Embryonic facial prominence (tissue), 1 donor: ENCODE measurements around the gene PPIA.
"Not testable (repeated sequence)": the region's sequence is repeated elsewhere in the genome, so short reads cannot be mapped to it uniquely, and the experiment has no call there.

Experiments
- DNase-seq: peaks from one replicate; pipeline ENCODE4 v3.0.0-alpha.2; 2016; ENCODE audit errors: extremely low spot score

Gene PPIA

DNA sequence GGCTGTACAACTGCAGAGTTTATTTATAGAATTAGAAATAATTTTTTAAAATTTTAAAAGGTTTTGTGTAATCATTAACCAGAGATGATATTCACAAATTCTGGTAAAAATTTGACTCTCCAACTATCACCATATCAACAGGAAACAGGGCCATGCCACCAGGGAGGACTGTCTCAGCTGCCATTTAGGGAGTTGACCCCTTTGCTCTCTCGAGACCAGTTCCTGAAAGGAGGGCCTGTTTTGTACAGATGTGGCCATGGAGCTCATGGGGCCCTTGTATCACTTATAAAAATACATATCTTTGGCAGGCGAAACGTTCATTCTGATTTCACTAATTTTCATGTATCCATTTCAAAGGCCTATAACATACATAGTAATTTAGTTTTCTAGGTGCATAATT lies 31.1 kb downstream of the PPIA start:
- no peak for DNase-seq

DNA sequence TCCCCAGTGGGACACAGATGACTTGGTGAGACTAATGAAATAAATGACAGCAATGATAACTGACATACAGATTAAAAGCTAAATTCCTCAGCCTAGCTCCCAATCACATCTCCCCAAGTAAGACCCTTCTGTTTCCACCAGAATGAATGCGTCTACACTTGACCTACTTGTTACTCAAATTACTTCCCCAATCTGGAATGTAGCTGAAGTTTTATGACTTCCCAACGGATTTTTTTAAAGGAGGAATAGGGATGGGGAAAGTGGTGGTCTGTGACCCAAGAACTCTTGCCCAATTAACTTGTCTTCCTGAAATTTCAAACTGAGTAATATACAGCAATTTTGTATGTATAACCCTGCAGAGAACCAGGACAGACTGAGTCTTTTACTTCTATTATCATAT lies 42.3 kb downstream of the PPIA start:
- no peak for DNase-seq

DNA sequence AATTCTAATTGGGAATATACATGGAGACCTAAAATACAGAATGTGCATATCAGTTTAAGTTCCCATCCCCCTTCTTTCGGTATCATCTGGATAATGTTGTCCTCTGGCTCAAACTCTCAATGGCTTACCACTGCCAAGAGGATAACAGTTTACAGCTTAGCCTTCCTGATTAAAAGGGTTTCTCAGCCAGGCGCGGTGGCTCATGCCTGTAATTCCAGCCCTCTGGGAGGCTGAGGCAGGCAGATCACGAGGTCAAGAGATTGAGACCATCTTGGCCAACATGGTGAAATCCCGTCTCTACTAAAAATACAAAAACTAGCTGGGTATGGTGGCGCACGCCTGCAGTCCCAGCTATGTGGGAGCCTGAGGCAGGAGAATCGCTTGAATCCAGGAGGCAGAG lies 46.2 kb downstream of the PPIA start:
- not testable (repeated sequence) for DNase-seq

DNA sequence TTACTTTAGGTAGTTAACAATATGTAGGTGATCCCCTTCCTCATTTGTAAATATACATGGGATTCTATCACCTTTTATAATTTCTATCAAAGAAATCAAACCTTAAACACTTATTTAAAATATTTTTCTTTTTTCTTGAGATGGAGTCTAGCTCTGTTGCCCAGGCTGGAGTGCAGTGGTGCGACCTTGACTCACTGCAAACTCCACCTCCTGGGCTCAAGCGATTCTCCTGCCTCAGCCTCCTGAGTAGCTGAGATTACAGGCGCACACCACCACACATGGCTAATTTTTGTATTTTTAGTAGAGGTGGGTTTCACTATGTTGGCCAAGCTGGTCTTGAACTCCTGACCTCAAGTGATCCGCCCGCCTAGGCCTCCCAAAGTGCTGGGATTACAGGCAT lies 47.0 kb downstream of the PPIA start:
- DNase-seq, result not testable (repeated sequence)

DNA sequence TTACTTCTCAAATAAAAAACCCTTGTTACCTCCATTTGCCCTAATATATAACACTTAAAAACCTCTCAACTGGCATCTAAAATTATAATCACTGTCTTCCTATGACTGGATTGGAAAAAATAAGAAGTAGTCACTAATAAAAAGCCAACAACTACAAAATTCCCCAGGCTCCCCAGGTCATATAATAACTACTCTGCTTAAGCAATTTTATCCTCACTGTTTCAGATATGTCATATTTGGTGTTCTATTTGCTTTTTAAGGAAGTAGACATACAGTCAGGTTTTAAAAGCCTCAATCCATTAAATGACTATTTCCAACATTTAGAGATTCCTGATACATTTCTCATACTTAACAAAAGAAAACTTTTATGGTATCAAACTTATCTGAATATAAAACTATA lies 49.0 kb downstream of the PPIA start:
- DNase-seq, result no peak

DNA sequence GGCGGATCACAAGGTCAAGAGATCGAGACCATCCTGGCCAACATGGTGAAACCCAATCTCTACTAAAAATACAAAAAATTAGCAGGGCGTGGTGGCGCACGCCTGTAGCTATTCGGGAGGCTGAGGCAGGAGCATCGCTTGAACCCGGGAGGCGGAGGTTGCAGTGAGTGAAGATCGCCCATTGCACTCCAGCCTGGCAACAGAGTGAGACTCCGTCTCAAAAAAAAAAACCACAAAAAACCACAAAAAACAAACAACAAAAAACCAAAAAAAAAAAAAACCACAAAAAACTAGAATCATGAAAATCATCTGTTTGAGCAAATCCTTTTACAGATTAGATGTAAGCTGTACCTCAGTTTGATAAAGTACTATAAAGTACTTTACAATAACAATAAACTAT lies 49.9 kb downstream of the PPIA start:
- not testable (repeated sequence) for DNase-seq

DNA sequence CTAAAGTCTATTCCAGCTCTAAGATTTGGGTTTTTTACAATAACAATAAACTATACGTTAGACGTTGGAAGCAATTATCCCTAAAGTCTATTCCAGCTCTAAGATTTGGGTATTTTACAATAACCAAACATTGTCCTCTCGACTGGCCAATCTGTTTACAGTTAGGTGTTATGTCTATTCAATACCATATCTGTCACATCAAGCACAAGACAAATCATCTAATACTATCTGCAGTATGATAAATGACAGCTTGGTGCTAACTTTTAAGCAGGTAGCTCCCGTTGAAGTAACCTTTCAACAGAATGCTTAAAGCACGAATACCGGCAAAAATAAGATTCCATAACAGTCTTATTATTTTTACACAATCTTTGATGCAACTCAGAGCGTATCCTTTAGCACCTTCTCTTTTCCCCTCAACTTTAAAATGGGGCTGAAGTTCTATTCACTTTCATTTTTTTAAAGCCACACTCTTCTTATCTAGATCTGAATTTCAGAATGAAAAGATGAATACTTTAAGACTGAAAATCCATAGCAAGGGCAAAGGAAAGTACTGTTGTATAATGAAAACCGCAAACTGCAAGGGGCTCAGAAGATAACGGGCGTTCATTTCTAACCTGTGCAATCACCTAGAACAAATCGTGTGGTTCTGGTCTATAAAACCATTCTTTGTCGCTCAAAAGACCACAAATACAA lies 50.5 kb downstream of the PPIA start:
- no peak for DNase-seq

DNA sequence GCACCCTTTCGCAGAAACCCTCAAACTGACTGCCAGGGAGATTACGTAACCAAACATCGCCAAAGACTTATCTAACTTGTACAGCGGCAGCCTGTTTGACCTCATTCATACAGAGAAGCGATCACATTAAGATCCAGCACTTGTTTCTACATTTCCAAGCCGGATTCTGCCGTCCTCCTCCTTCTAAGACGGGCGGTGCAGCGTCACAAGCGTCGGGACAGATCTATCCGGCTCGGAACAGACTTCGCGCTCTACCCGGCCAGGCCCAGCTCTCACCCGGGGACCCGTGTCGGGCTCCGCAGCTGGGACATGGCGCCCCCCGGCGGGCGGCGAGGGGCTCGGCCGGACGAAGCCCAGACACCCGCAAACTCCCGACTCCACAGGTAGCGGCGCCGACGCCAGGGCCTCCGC lies 51.0 kb downstream of the PPIA start:
- peak; percentile 82 for DNase-seq

DNA sequence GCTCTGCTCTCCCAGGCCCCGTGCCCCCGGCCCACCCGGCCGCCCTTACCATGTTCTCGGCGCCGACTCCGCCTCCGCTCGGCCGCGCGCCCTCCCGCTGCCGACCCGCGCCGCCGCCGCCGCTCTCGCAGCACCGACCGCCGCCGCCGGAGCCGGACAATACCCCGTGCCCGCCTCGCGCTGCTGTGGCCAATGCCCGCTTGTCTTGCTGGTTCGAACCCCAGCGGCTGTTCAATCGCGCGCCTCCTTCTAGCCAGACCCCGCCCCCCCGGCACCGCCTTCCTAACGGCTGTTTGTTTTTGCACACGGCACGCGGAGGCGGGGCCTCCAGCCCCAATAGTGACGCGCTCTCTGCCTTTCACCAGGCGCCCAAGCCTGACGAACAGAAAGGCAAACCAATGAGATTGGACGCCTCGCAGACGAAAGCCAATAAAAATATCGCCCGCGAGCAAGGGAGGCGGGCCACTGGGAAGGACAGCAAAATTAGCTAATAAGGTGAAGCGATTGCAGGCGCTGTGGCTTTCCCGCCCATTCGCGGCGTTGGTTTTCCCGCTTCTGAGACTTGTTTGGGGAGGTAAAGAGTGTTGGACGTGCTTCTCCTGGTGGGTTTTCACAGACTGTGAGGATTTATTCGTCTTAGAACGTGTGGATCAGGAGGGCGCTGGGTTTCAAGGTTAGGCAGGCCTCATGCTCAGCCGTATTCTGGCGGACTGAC lies 51.6 kb downstream of the PPIA start, which contains the start of gene H2AZ2:
Gene H2AZ2 (minus strand): TSS at position 168 of the 715 bp plus-strand sequence. CDS start 116 bp downstream, at position 52.
- peak; percentile 99 for DNase-seq

DNA sequence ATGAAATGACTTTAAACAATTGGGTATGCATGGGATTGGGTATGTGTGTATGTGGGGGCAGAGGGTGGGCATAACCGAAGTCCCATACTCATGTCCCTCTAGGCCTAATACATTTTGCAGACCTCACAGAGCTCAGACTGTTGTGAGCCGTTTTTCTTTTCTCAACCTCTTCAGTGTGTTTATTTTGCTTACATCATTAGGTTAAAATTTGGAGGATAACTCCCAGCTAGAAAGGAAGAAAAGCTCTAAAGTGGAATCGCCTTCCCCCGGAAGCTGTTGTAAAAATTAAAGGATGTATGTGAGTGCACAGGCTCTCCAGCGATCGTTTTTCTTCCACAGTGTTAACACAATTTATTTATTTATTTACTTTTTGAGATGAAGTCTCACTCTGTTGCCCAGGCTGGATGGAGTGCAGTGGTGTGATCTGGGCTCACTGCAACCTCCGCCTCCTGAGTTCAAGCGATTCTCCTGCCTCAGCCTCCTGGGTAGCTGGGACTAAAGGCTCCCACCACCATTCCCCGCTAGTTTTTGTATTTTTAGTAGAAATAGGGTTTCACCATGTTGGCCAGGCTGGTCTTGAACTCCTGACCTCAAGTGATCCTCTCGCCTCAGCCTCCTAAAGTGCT lies 52.9 kb downstream of the PPIA start:
- DNase-seq, result no peak

DNA sequence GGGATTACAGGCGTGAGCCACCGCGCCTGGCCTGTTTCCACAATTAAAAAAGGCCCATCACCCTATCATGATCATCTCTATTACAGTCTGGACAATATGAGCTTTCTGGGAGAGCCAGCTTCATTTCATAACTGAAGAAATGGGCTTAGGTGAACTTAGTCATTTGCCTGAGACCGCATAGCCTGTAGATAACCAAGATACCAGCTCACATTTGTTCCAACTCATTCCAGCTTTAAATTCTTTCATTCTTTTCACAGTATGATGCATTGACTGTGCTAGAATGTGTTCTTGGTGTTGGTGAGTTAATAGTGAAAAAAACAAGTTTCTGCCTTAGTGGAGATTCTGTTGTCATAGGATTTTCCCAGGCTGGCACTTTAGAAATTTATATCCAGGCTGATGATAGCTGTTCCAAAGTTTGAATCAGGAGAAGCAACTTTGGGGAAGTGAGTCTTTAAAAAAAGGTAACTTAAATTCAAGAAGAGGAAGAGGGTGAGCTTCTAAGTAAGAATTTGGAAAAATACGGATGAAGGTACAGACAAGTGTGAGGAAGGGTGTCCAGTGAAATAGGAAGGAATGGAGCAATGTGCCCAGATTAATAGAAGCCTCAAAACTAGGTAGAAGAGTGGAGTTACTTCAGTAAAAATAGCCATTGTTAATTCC lies 53.5 kb downstream of the PPIA start:
- DNase-seq, result no peak

DNA sequence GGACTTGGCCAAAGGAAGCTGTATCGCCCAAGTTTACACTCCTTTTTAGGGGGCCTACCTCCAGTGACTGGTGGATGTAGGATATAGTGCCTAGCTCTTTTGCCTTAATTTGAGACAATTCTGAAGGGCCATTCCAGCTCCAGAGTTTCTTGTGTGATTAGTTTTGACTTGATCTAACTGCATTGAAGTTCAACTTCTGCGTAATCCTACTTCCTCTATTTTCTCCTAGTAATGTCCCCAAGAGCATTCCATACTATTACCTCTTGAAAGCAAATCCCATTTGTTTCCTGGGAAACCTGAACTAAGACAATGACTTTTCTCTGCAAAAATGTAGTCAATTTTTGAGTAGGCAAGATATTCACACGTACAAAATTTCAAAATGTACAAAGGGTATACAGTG lies 56.1 kb downstream of the PPIA start:
- DNase-seq, result no peak
